ENCODE results near the gene NCOR1.

NCOR1 gene

GRCh38 chr17:16075949-16076348 is 139.4 kb downstream of the NCOR1 start:
- Histone ChIP-seq H3K9me3 (ENCODE audit: insufficient read depth, low read length) (no peaks in the 10 kb centered on the region), H3K4me3 (ENCODE audit: low read length) (no peak overlapping the region), H3K9ac (ENCODE audit: low read length) (no peak overlapping the region), H3K4me2 (ENCODE audit: low read length) (no peak overlapping the region), H2AFZ (ENCODE audit: low read depth, low read length) (no peak overlapping the region), H3K4me1 (ENCODE audit: low read length) (no peaks in the 10 kb centered on the region), H3K79me2 (ENCODE audit: low read length) (no peaks in the 10 kb centered on the region), H3K27me3 (ENCODE audit: low read depth, low read length) (no peaks in the 10 kb centered on the region), H3K36me3 (replicated peaks; ENCODE audit: low read depth, low read length) (peaks cover 15% of the 10 kb centered on the region), H3K27ac (ENCODE audit: low read length) (no peak overlapping the region), H4K20me1 (ENCODE audit: insufficient read depth, low read length) (no peaks in the 10 kb centered on the region)
- TF ChIP-seq, protein P1, sequence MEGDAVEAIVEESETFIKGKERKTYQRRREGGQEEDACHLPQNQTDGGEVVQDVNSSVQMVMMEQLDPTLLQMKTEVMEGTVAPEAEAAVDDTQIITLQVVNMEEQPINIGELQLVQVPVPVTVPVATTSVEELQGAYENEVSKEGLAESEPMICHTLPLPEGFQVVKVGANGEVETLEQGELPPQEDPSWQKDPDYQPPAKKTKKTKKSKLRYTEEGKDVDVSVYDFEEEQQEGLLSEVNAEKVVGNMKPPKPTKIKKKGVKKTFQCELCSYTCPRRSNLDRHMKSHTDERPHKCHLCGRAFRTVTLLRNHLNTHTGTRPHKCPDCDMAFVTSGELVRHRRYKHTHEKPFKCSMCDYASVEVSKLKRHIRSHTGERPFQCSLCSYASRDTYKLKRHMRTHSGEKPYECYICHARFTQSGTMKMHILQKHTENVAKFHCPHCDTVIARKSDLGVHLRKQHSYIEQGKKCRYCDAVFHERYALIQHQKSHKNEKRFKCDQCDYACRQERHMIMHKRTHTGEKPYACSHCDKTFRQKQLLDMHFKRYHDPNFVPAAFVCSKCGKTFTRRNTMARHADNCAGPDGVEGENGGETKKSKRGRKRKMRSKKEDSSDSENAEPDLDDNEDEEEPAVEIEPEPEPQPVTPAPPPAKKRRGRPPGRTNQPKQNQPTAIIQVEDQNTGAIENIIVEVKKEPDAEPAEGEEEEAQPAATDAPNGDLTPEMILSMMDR (IDR thresholded peaks at IDR 0.05; ENCODE audit: low read depth, low read length): no peak
- TF ChIP-seq EZH2phosphoT487 (IDR thresholded peaks at IDR 0.05; ENCODE audit: low read depth): no peak

- no peaks in the 10 kb centered on the region for H3K4me1 ChIP-seq (ENCODE audit: low read length)
- H3K36me3 ChIP-seq (replicated peaks; ENCODE audit: low read depth, low read length): peaks cover 20% of the 10 kb centered on the region
- no peak overlapping the region for H3K9ac ChIP-seq (ENCODE audit: low read length)
- no peaks in the 10 kb centered on the region for H3K79me2 ChIP-seq (ENCODE audit: low read length)
- TF ChIP-seq EZH2phosphoT487 (IDR thresholded peaks at IDR 0.05; ENCODE audit: low read depth): no peak
- TF ChIP-seq, protein P1 (IDR thresholded peaks at IDR 0.05; ENCODE audit: low read depth, low read length): no peak
- no peak overlapping the region for H3K4me3 ChIP-seq (ENCODE audit: low read length)
- no peak overlapping the region for H3K27ac ChIP-seq (ENCODE audit: low read length)
- no peak overlapping the region for H3K4me2 ChIP-seq (ENCODE audit: low read length)
- no peaks in the 10 kb centered on the region for H3K9me3 ChIP-seq (ENCODE audit: insufficient read depth, low read length)
- H3K27me3 ChIP-seq (ENCODE audit: low read depth, low read length): no peaks in the 10 kb centered on the region
- no peaks in the 10 kb centered on the region for H4K20me1 ChIP-seq (ENCODE audit: insufficient read depth, low read length)
- no peak overlapping the region for H2AFZ ChIP-seq (ENCODE audit: low read depth, low read length)
These were observed 140.9 kb downstream of the NCOR1 start for GRCh38 chr17:16074423-16074822.

GRCh38 chr17:16073845-16074244 is 141.5 kb downstream of the NCOR1 start:
- TF ChIP-seq, protein P1 (IDR thresholded peaks at IDR 0.05; ENCODE audit: low read depth, low read length): no peak
- TF ChIP-seq EZH2phosphoT487 (IDR thresholded peaks at IDR 0.05; ENCODE audit: low read depth): no peak

GRCh38 chr17:16072031-16072430 is 143.3 kb downstream of the NCOR1 start:
- H3K79me2 ChIP-seq (ENCODE audit: low read length): no peaks in the 10 kb centered on the region
- peaks cover 22% of the 10 kb centered on the region for H3K36me3 ChIP-seq (replicated peaks; ENCODE audit: low read depth, low read length)
- TF ChIP-seq, protein P1 (IDR thresholded peaks at IDR 0.05; ENCODE audit: low read depth, low read length): no peak
- TF ChIP-seq EZH2phosphoT487 (IDR thresholded peaks at IDR 0.05; ENCODE audit: low read depth): no peak
- no peaks in the 10 kb centered on the region for H3K4me1 ChIP-seq (ENCODE audit: low read length)
- H2AFZ ChIP-seq (ENCODE audit: low read depth, low read length): no peak overlapping the region
- H3K4me3 ChIP-seq (ENCODE audit: low read length): no peak overlapping the region
- H4K20me1 ChIP-seq (ENCODE audit: insufficient read depth, low read length): no peaks in the 10 kb centered on the region
- H3K27me3 ChIP-seq (ENCODE audit: low read depth, low read length): no peaks in the 10 kb centered on the region
- H3K9ac ChIP-seq (ENCODE audit: low read length): no peak overlapping the region
- no peaks in the 10 kb centered on the region for H3K9me3 ChIP-seq (ENCODE audit: insufficient read depth, low read length)
- no peak overlapping the region for H3K4me2 ChIP-seq (ENCODE audit: low read length)
- H3K27ac ChIP-seq (ENCODE audit: low read length): no peak overlapping the region

More at GRCh38 chr17:16073845-16074244, 141.5 kb downstream of the NCOR1 start:
- Histone ChIP-seq H3K27ac (ENCODE audit: low read length) (no peak overlapping the region), H3K79me2 (ENCODE audit: low read length) (no peaks in the 10 kb centered on the region), H3K27me3 (ENCODE audit: low read depth, low read length) (no peaks in the 10 kb centered on the region), H3K9me3 (ENCODE audit: insufficient read depth, low read length) (no peaks in the 10 kb centered on the region), H2AFZ (ENCODE audit: low read depth, low read length) (no peak overlapping the region), H3K36me3 (replicated peaks; ENCODE audit: low read depth, low read length) (peaks cover 17% of the 10 kb centered on the region), H4K20me1 (ENCODE audit: insufficient read depth, low read length) (no peaks in the 10 kb centered on the region), H3K4me3 (ENCODE audit: low read length) (no peak overlapping the region), H3K9ac (ENCODE audit: low read length) (no peak overlapping the region), H3K4me2 (ENCODE audit: low read length) (no peak overlapping the region), H3K4me1 (ENCODE audit: low read length) (no peaks in the 10 kb centered on the region)
